SK-N-DZ (cell line): ENCODE measurements around the gene ZNF695. TPM values are rescaled to one million over a fixed set of nuclear protein-coding genes. Genes with fewer than 3 reads are reported as not detected.
"Not testable (repeated sequence)": the region's sequence is repeated elsewhere in the genome, so short reads cannot be mapped to it uniquely, and the experiment has no call there.

ENCODE experiments used
- DNase-seq: peaks from one replicate; pipeline ENCODE4 v3.0.0-alpha.2; 2015; ENCODE audit warnings: low spot score
- polyA plus RNA-seq, 2 experiments: library from polyadenylated mRNA; depleted of rRNA; stranded (reverse); fragments of >200 nt; gene quantifications; 2 replicates each; pipeline ENCODE4 v1.2.3, GENCODE V29; 2014

The ZNF695 gene
- polyA plus RNA-seq (2014; cell fraction: cytosol; rRNA removed): 21.5 and 38.3 TPM in 2 replicates
- 22.5 and 29.1 TPM in 2 replicates for polyA plus RNA-seq (2014; cell fraction: nucleus; rRNA removed)

GRCh38 chr1:247007511-247008405 is at the start of gene ZNF695:
Gene ZNF695, minus strand, starts transcription at chr1:247008057. Its CDS starts 149 bp downstream, at chr1:247007908.
- peak; percentile 97 for DNase-seq

- DNase-seq: no peak
Measured at GRCh38 chr1:247056071-247056470, 48.2 kb upstream of the ZNF695 start.

GRCh38 chr1:247054992-247055415 is 47.1 kb upstream of the ZNF695 start:
- DNase-seq: no peak

GRCh38 chr1:247047702-247048101 is 39.8 kb upstream of the ZNF695 start:
- no peak for DNase-seq

GRCh38 chr1:247047260-247047659 is 39.4 kb upstream of the ZNF695 start:
- DNase-seq: no peak

GRCh38 chr1:247043406-247043805 is 35.5 kb upstream of the ZNF695 start:
- DNase-seq: no peak

- no peak for DNase-seq
Measured at GRCh38 chr1:247037511-247038320, 29.9 kb upstream of the ZNF695 start.

- not testable (repeated sequence) for DNase-seq
Measured at GRCh38 chr1:247032306-247032705, 24.4 kb upstream of the ZNF695 start.

GRCh38 chr1:247024658-247025057 is 16.8 kb upstream of the ZNF695 start:
- DNase-seq: not testable (repeated sequence)

- DNase-seq: no peak
Measured at GRCh38 chr1:247013391-247013790, 5.5 kb upstream of the ZNF695 start.

GRCh38 chr1:247008406-247008799 is 546 bp upstream of the ZNF695 start:
- no peak for DNase-seq

- not testable (repeated sequence) for DNase-seq
Measured at GRCh38 chr1:247004081-247004480, 3.8 kb downstream of the ZNF695 start.

- DNase-seq: no peak
Measured at GRCh38 chr1:246989901-246990300, 18.0 kb downstream of the ZNF695 start.

GRCh38 chr1:246988316-246988715 is 19.5 kb downstream of the ZNF695 start:
- no peak for DNase-seq

GRCh38 chr1:246987083-246987690 is 20.7 kb downstream of the ZNF695 start:
- DNase-seq: no peak

- DNase-seq: no peak
Measured at GRCh38 chr1:246978785-246979184, 29.1 kb downstream of the ZNF695 start.

- no peak for DNase-seq
Measured at GRCh38 chr1:246978281-246978680, 29.6 kb downstream of the ZNF695 start.

GRCh38 chr1:246971969-246972368 is 35.9 kb downstream of the ZNF695 start:
- no peak for DNase-seq

- no peak for DNase-seq
Measured at GRCh38 chr1:246971090-246971721, 36.7 kb downstream of the ZNF695 start.

GRCh38 chr1:246969621-246970020 is 38.2 kb downstream of the ZNF695 start:
- no peak for DNase-seq

GRCh38 chr1:246966502-246966901 is 41.4 kb downstream of the ZNF695 start:
- DNase-seq: no peak
